Osteocyte (in vitro differentiated cells): ENCODE data around the gene ZDHHC7. TPM values are rescaled to one million over a fixed set of nuclear protein-coding genes. Genes with fewer than 3 reads are reported as not detected.

Experiments
- DNase-seq: peaks from one replicate; pipeline ENCODE4 v3.0.0; 2021; ENCODE audit warnings: mixed read lengths; ENCODE audit not compliant: unreplicated experiment; ENCODE audit errors: extremely low spot score
- H3K27ac Mint-ChIP-seq: one replicate; pipeline ENCODE4 v1.8.0; 2021; ENCODE audit warnings: mild to moderate bottlenecking, mixed read lengths; ENCODE audit not compliant: unreplicated experiment
- H3K27me3 Mint-ChIP-seq: one replicate; pipeline ENCODE4 v1.8.0; 2021; ENCODE audit warnings: mixed read lengths; ENCODE audit not compliant: unreplicated experiment
- H3K36me3 Mint-ChIP-seq: one replicate; pipeline ENCODE4 v1.8.0; 2021; ENCODE audit warnings: mixed read lengths; ENCODE audit not compliant: unreplicated experiment
- H3K4me1 Mint-ChIP-seq: one replicate; pipeline ENCODE4 v1.8.0; 2021; ENCODE audit warnings: mixed read lengths; ENCODE audit not compliant: unreplicated experiment
- H3K4me3 Mint-ChIP-seq: one replicate; pipeline ENCODE4 v1.8.0; 2021; ENCODE audit warnings: mild to moderate bottlenecking, moderate library complexity, mixed read lengths; ENCODE audit not compliant: unreplicated experiment
- H3K9me3 Mint-ChIP-seq: one replicate; pipeline ENCODE4 v1.8.0; 2021; ENCODE audit warnings: mixed read lengths; ENCODE audit not compliant: unreplicated experiment
- CTCF ChIP-seq: fragments of 200-600 bp; sonication (generic); IDR thresholded peaks from 2 replicates; pipeline ENCODE4 v1.5.0; 2021; ENCODE audit warnings: antibody characterized with exemption, mild to moderate bottlenecking, moderate library complexity
- total RNA-seq: library from RNA; stranded (reverse); gene quantifications from 2 replicates; pipeline ENCODE4 v1.2.1, GENCODE V29; 2021

The ZDHHC7 gene
- total RNA-seq, 1 donor from 2014 or later: 53.7 TPM

GRCh38 chr16:85002608-85003007 lies 8.7 kb downstream of the ZDHHC7 start:
- H3K9me3 Mint-ChIP-seq: no peaks in the 10 kb centered on the region
- H3K36me3 Mint-ChIP-seq: peaks cover 2% of the 10 kb centered on the region
- DNase-seq: no peak
- peak overlapping the region; percentile 43 for H3K4me3 Mint-ChIP-seq
- peaks cover 87% of the 10 kb centered on the region for H3K4me1 Mint-ChIP-seq
- TF ChIP-seq CTCF: no peak
- peak overlapping the region; percentile 97 for H3K27ac Mint-ChIP-seq
- H3K27me3 Mint-ChIP-seq: no peaks in the 10 kb centered on the region

GRCh38 chr16:85002099-85002541 lies 9.2 kb downstream of the ZDHHC7 start:
- Mint-ChIP-seq H3K4me3 (peak overlapping the region; percentile 43), H3K4me1 (peaks cover 84% of the 10 kb centered on the region), H3K9me3 (no peaks in the 10 kb centered on the region), H3K27me3 (no peaks in the 10 kb centered on the region), H3K36me3 (peaks cover 2% of the 10 kb centered on the region), H3K27ac (peak overlapping the region; percentile 97)
- DNase-seq: no peak
- TF ChIP-seq CTCF: no peak

GRCh38 chr16:84999857-85000480 lies 11.4 kb downstream of the ZDHHC7 start:
- peaks cover 79% of the 10 kb centered on the region for H3K4me1 Mint-ChIP-seq
- no peak overlapping the region for H3K4me3 Mint-ChIP-seq
- H3K27me3 Mint-ChIP-seq: no peaks in the 10 kb centered on the region
- H3K9me3 Mint-ChIP-seq: no peaks in the 10 kb centered on the region
- H3K27ac Mint-ChIP-seq: peak overlapping the region; percentile 80
- DNase-seq: no peak
- no peak for TF ChIP-seq CTCF
- H3K36me3 Mint-ChIP-seq: no peaks in the 10 kb centered on the region

- no peak for DNase-seq
- H3K4me1 Mint-ChIP-seq: peaks cover 79% of the 10 kb centered on the region
- no peaks in the 10 kb centered on the region for H3K9me3 Mint-ChIP-seq
- H3K36me3 Mint-ChIP-seq: no peaks in the 10 kb centered on the region
- no peaks in the 10 kb centered on the region for H3K27me3 Mint-ChIP-seq
- peak overlapping the region; percentile 80 for H3K27ac Mint-ChIP-seq
- H3K4me3 Mint-ChIP-seq: no peak overlapping the region
- TF ChIP-seq CTCF: no peak
Observed at GRCh38 chr16:84999200-84999599, 12.1 kb downstream of the ZDHHC7 start.

GRCh38 chr16:84996365-84996764 lies 15.0 kb downstream of the ZDHHC7 start:
- Mint-ChIP-seq H3K4me3 (no peak overlapping the region), H3K27ac (peak overlapping the region; percentile 99), H3K36me3 (peaks cover 4% of the 10 kb centered on the region), H3K4me1 (peaks cover 79% of the 10 kb centered on the region), H3K27me3 (no peaks in the 10 kb centered on the region), H3K9me3 (no peaks in the 10 kb centered on the region)
- no peak for TF ChIP-seq CTCF
- no peak for DNase-seq
